Tibial nerve (tissue), 4 donors: ENCODE data around the gene CLEC12A.

Source experiments
- EP300 ChIP-seq, 2 donors: sonication (generic); formaldehyde crosslinking; IDR thresholded peaks; one replicate each; pipeline ENCODE4 v1.6.1; 2017; ENCODE audit warnings: antibody characterized with exemption in 2 of 2, mild to moderate bottlenecking in 1 of 2
- POLR2A ChIP-seq, 2 donors: fragments of 450-650 bp; IDR thresholded peaks; one replicate each; pipeline ENCODE4 v1.6.1; 2017; ENCODE audit warnings: antibody characterized with exemption in 2 of 2, mild to moderate bottlenecking in 2 of 2, moderate library complexity in 2 of 2
- TF ChIP-seq, protein P1 (sequence below), 5 experiments: fragments of 200-600 bp in 3 of 5; fragments of 450-650 bp in 2 of 5; sonication (generic) in 3 of 5; IDR thresholded peaks; one replicate each; pipeline ENCODE4 v1.5.1; 2016 to 2019; ENCODE audit warnings: antibody characterized with exemption in 5 of 5, mild to moderate bottlenecking in 3 of 5, moderate library complexity in 2 of 5

GRCh38 chr12:9933958-9934357 is 37.3 kb upstream of the CLEC12A start:
- TF ChIP-seq, protein P1, sequence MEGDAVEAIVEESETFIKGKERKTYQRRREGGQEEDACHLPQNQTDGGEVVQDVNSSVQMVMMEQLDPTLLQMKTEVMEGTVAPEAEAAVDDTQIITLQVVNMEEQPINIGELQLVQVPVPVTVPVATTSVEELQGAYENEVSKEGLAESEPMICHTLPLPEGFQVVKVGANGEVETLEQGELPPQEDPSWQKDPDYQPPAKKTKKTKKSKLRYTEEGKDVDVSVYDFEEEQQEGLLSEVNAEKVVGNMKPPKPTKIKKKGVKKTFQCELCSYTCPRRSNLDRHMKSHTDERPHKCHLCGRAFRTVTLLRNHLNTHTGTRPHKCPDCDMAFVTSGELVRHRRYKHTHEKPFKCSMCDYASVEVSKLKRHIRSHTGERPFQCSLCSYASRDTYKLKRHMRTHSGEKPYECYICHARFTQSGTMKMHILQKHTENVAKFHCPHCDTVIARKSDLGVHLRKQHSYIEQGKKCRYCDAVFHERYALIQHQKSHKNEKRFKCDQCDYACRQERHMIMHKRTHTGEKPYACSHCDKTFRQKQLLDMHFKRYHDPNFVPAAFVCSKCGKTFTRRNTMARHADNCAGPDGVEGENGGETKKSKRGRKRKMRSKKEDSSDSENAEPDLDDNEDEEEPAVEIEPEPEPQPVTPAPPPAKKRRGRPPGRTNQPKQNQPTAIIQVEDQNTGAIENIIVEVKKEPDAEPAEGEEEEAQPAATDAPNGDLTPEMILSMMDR (IDR thresholded peaks at IDR 0.05), result no peak
- TF ChIP-seq POLR2A (IDR thresholded peaks at IDR 0.05) (no peak), EP300 (IDR thresholded peaks at IDR 0.05) (no peak)
